Gastroesophageal sphincter (tissue), 4 donors: ENCODE data around the gene AAK1. TPM values are rescaled to one million over a fixed set of nuclear protein-coding genes. Genes with fewer than 3 reads are reported as not detected.

Source experiments
- ATAC-seq: fragments of 150-250 bp; one replicate; pipeline ENCODE4 v1.9.1; 2016; ENCODE audit warnings: mild to moderate bottlenecking, moderate library complexity
- H3K27ac ChIP-seq, 4 donors: fragments of 200-600 bp; sonication (generic) in 3 of 4; 1 replicate in 3 of 4; 2 replicates in 1 of 4; pipeline ENCODE4 v1.5.1; 2016 to 2019
- H3K27me3 ChIP-seq: fragments of 200-600 bp; sonication (generic); one replicate; pipeline ENCODE4 v1.5.1; 2019
- H3K36me3 ChIP-seq, 2 donors: fragments of 200-600 bp; sonication (generic); one replicate each; pipeline ENCODE4 v1.5.1; 2019; ENCODE audit warnings: control low read depth in 1 of 2
- H3K4me1 ChIP-seq, 3 donors: fragments of 200-600 bp; sonication (generic); 1 replicate in 2 of 3; 2 replicates in 1 of 3; pipeline ENCODE4 v1.5.1; 2016 to 2019; ENCODE audit warnings: control low read depth in 2 of 3
- H3K4me3 ChIP-seq, 2 donors: fragments of 200-600 bp; sonication (generic); one replicate each; pipeline ENCODE4 v1.5.1; 2019; ENCODE audit warnings: mild to moderate bottlenecking in 1 of 2, moderate library complexity in 1 of 2
- H3K9me3 ChIP-seq, 3 donors: fragments of 200-600 bp; sonication (generic); one replicate each; pipeline ENCODE4 v1.5.1; 2017 to 2019; ENCODE audit warnings: control low read depth in 2 of 3
- CTCF ChIP-seq, 4 experiments: fragments of 200-600 bp in 2 of 4; fragments of 450-650 bp in 2 of 4; sonication (generic) in 1 of 4; IDR thresholded peaks; one replicate each; pipeline ENCODE4 v1.5.1; 2017 to 2019; ENCODE audit warnings: antibody characterized with exemption in 4 of 4, mild to moderate bottlenecking in 2 of 4, moderate library complexity in 2 of 4
- EP300 ChIP-seq: sonication (generic); formaldehyde crosslinking; IDR thresholded peaks from one replicate; pipeline ENCODE4 v1.6.1; 2017; ENCODE audit warnings: antibody characterized with exemption, mild to moderate bottlenecking
- POLR2A ChIP-seq, 2 donors: fragments of 450-650 bp; IDR thresholded peaks; one replicate each; pipeline ENCODE4 v1.6.1; 2017; ENCODE audit warnings: antibody characterized with exemption in 2 of 2, mild to moderate bottlenecking in 2 of 2, moderate library complexity in 1 of 2
- POLR2AphosphoS5 ChIP-seq: sonication (generic); formaldehyde crosslinking; IDR thresholded peaks from one replicate; pipeline ENCODE4 v1.6.1; 2017; ENCODE audit warnings: antibody characterized with exemption
- WGBS, 2 donors: methylation state at CpG; one replicate each; pipeline ENCODE4 v1.1.5; 2018; ENCODE audit warnings: low coverage in 1 of 2; 5-methylcytosine and 5-hydroxymethylcytosine counted together
- total RNA-seq, 4 donors: library from RNA; depleted of rRNA; stranded (reverse); fragments of >200 nt; gene quantifications; one replicate each; pipeline ENCODE4 v1.1.0, GENCODE V29; 2016

Gene AAK1
- total RNA-seq, 4 donors from 2014 or later = 32.3 to 55.9 (median 49.6) TPM

GRCh38 chr2:69572641-69573040 lies 70.9 kb downstream of the AAK1 start:
- H3K36me3 ChIP-seq = no peaks in the 10 kb centered on the region
- H3K9me3 ChIP-seq = no peaks in the 10 kb centered on the region
- WGBS, 2 donors = 13 to 52% methylated on average over 3 to 5 of the region's 5 CpGs
- no peak for TF ChIP-seq EP300
- TF ChIP-seq POLR2AphosphoS5 = no peak
- TF ChIP-seq POLR2A (IDR thresholded peaks at IDR 0.05) = no peak
- TF ChIP-seq CTCF (IDR thresholded peaks at IDR 0.05) = no peak
- ATAC-seq = no peak
- H3K4me1 ChIP-seq = peaks cover 0 to 41% (median 0%) of the 10 kb centered on the region in 3 donors
- H3K27me3 ChIP-seq = no peaks in the 10 kb centered on the region
- peak overlapping the region in 1 of 4 donors; percentile 6 for H3K27ac ChIP-seq
- no peak overlapping the region for H3K4me3 ChIP-seq

GRCh38 chr2:69571189-69571588 lies 72.3 kb downstream of the AAK1 start:
- ATAC-seq = no peak
- Histone ChIP-seq H3K36me3 (no peaks in the 10 kb centered on the region), H3K4me1 (peaks cover 0 to 36% (median 0%) of the 10 kb centered on the region in 3 donors), H3K4me3 (no peak overlapping the region), H3K27ac (no peak overlapping the region), H3K9me3 (no peaks in the 10 kb centered on the region), H3K27me3 (no peaks in the 10 kb centered on the region)
- WGBS, 2 donors = 80 to 83% methylated on average over 1 of the region's 1 CpG
- no peak for TF ChIP-seq POLR2AphosphoS5
- no peak for TF ChIP-seq EP300
- no peak for TF ChIP-seq POLR2A (IDR thresholded peaks at IDR 0.05)
- no peak for TF ChIP-seq CTCF (IDR thresholded peaks at IDR 0.05)

- WGBS, 2 donors = 35 to 57% methylated on average over 2 of the region's 2 CpGs
- ATAC-seq = no peak
These were observed 73.1 kb downstream of the AAK1 start for GRCh38 chr2:69570474-69570873.

GRCh38 chr2:69567909-69568300 lies 75.6 kb downstream of the AAK1 start:
- ATAC-seq = no peak
- Histone ChIP-seq H3K36me3 (no peaks in the 10 kb centered on the region), H3K9me3 (no peaks in the 10 kb centered on the region), H3K27me3 (no peaks in the 10 kb centered on the region), H3K27ac (no peak overlapping the region), H3K4me3 (no peak overlapping the region), H3K4me1 (peaks cover 0 to 42% (median 0%) of the 10 kb centered on the region in 3 donors)
- 81 to 84% methylated on average over 5 to 6 of the region's 6 CpGs for WGBS, 2 donors
- TF ChIP-seq POLR2AphosphoS5 (no peak), CTCF (IDR thresholded peaks at IDR 0.05) (no peak), POLR2A (IDR thresholded peaks at IDR 0.05) (no peak), EP300 (no peak)

More at GRCh38 chr2:69570474-69570873, 73.1 kb downstream of the AAK1 start:
- H3K27ac ChIP-seq = no peak overlapping the region
- H3K9me3 ChIP-seq = no peaks in the 10 kb centered on the region
- H3K4me3 ChIP-seq = no peak overlapping the region
- H3K27me3 ChIP-seq = no peaks in the 10 kb centered on the region
- TF ChIP-seq CTCF (IDR thresholded peaks at IDR 0.05) = no peak
- TF ChIP-seq POLR2AphosphoS5 = no peak
- TF ChIP-seq POLR2A (IDR thresholded peaks at IDR 0.05) = no peak
- TF ChIP-seq EP300 = no peak
- H3K36me3 ChIP-seq = no peaks in the 10 kb centered on the region
- H3K4me1 ChIP-seq = peaks cover 0 to 42% (median 0%) of the 10 kb centered on the region in 3 donors

GRCh38 chr2:69567157-69567908 lies 76.2 kb downstream of the AAK1 start:
- no peak for ATAC-seq
- WGBS, 2 donors = 65 to 90% methylated on average over 2 to 3 of the region's 3 CpGs
- no peak overlapping the region for H3K4me3 ChIP-seq
- H3K27ac ChIP-seq = no peak overlapping the region
- no peaks in the 10 kb centered on the region for H3K9me3 ChIP-seq
- TF ChIP-seq CTCF (IDR thresholded peaks at IDR 0.05) (no peak), POLR2AphosphoS5 (no peak), EP300 (no peak), POLR2A (IDR thresholded peaks at IDR 0.05) (no peak)
- no peaks in the 10 kb centered on the region for H3K36me3 ChIP-seq
- peaks cover 0 to 36% (median 0%) of the 10 kb centered on the region in 3 donors for H3K4me1 ChIP-seq
- H3K27me3 ChIP-seq = no peaks in the 10 kb centered on the region
